ENCODE results near the gene ZCCHC7. TPM values are rescaled to one million over a fixed set of nuclear protein-coding genes. Genes with fewer than 3 reads are reported as not detected.

ZCCHC7 gene
- total RNA-seq: 15.4 and 26.4 TPM in 2 replicates

GRCh38 chr9:37119907-37120842 is at the start of gene ZCCHC7:
Gene ZCCHC7, plus strand, starts transcription at chr9:37120574.

Other genes with a start within 250 kb of the ZCCHC7 start
- under 0.01 TPM in 1 of 2 replicates, not detected in the other for gene PAX5, start 86.3 kb upstream of the ZCCHC7 start, total RNA-seq